H1 (cell line): ENCODE measurements around the gene SPTBN4. TPM values are rescaled to one million over a fixed set of nuclear protein-coding genes. Genes with fewer than 3 reads are reported as not detected.

Experiments used
- ASH2L ChIP-seq: fragments of 200-600, 300-600 bp; sonication (generic); IDR thresholded peaks from one replicate; pipeline ENCODE4 v1.7.1; 2017; ENCODE audit warnings: low read length
- BACH1 ChIP-seq: IDR thresholded peaks from 2 replicates; pipeline ENCODE4 v1.6.1; 2012; ENCODE audit warnings: low read length, improper control_type of control experiment
- BCL11A ChIP-seq, 2 experiments: IDR thresholded peaks; one replicate each; pipeline ENCODE4 v1.6.1; 2011; ENCODE audit warnings: low read depth in 2 of 2, low read length in 2 of 2, mild to moderate bottlenecking in 2 of 2
- CEBPB ChIP-seq: IDR thresholded peaks from 2 replicates; pipeline ENCODE4 v1.6.1; 2012; ENCODE audit warnings: low read depth, low read length
- CREB1 ChIP-seq: IDR thresholded peaks from 2 replicates; pipeline ENCODE4 v1.6.1; 2012; ENCODE audit warnings: inconsistent platforms
- CTBP2 ChIP-seq: IDR thresholded peaks from 2 replicates; pipeline ENCODE4 v1.7.0; 2011; ENCODE audit warnings: borderline replicate concordance, mild to moderate bottlenecking, moderate library complexity, mixed read lengths, low read length; ENCODE audit not compliant: insufficient read depth, insufficient read length
- HDAC2 ChIP-seq, 2 experiments: fragments of 300-600 bp in 1 of 2; sonication (generic) in 1 of 2; IDR thresholded peaks; 2 replicates each; pipeline ENCODE4 v1.6.1; 2011 to 2012; ENCODE audit warnings: low read depth in 2 of 2, low read length in 2 of 2, mild to moderate bottlenecking in 2 of 2, moderate library complexity in 2 of 2, borderline replicate concordance in 1 of 2, inconsistent platforms in 1 of 2
- JUN ChIP-seq: IDR thresholded peaks from 2 replicates; pipeline ENCODE4 v1.6.1; 2011; ENCODE audit warnings: low read depth, mild to moderate bottlenecking, improper control_type of control experiment, low read length
- JUND ChIP-seq: IDR thresholded peaks from 2 replicates; pipeline ENCODE4 v1.6.1; 2011; ENCODE audit warnings: mild to moderate bottlenecking, improper control_type of control experiment, low read length
- KDM1A ChIP-seq: fragments of 200-600, 300-600 bp; sonication (generic); IDR thresholded peaks from 2 replicates; pipeline ENCODE4 v1.7.1; 2016; ENCODE audit warnings: mild to moderate bottlenecking, low read length, borderline replicate concordance
- KDM4A ChIP-seq: IDR thresholded peaks from one replicate; pipeline ENCODE4 v1.7.1; 2012; ENCODE audit warnings: low read depth, mild to moderate bottlenecking, moderate library complexity, low read length, inconsistent platforms; ENCODE audit not compliant: severe bottlenecking
- MAX ChIP-seq: IDR thresholded peaks from 2 replicates; pipeline ENCODE4 v1.6.1; 2012; ENCODE audit warnings: inconsistent platforms
- NANOG ChIP-seq: IDR thresholded peaks from 2 replicates; pipeline ENCODE4 v1.6.1; 2011; ENCODE audit warnings: low read length, low read depth, mild to moderate bottlenecking, inconsistent platforms; ENCODE audit not compliant: insufficient read depth, poor library complexity, severe bottlenecking
- NRF1 ChIP-seq: IDR thresholded peaks from 2 replicates; pipeline ENCODE4 v1.6.1; 2011; ENCODE audit warnings: mild to moderate bottlenecking, low read depth, low read length, improper control_type of control experiment
- POLR2A ChIP-seq, 2 experiments: IDR thresholded peaks; 1 replicate in 1 of 2; 2 replicates in 1 of 2; pipeline ENCODE4 v1.6.1; 2011; ENCODE audit warnings: low read depth in 2 of 2, low read length in 2 of 2, mild to moderate bottlenecking in 2 of 2; ENCODE audit errors: control extremely low read depth in 1 of 2
- RBBP5 ChIP-seq: IDR thresholded peaks from 2 replicates; pipeline ENCODE4 v1.7.1; 2012; ENCODE audit warnings: low read depth, mild to moderate bottlenecking, inconsistent platforms, low read length, moderate library complexity, borderline replicate concordance
- RFX5 ChIP-seq: IDR thresholded peaks from 2 replicates; pipeline ENCODE4 v1.6.1; 2011; ENCODE audit warnings: low read depth, low read length, improper control_type of control experiment, borderline replicate concordance
- RNF2 ChIP-seq: fragments of 200-900, 300-1000 bp; sonication (generic); IDR thresholded peaks from 2 replicates; pipeline ENCODE4 v1.7.1; 2016; ENCODE audit warnings: borderline replicate concordance, low read depth, mild to moderate bottlenecking, antibody characterized with exemption, low read length; ENCODE audit not compliant: poor library complexity, severe bottlenecking; ENCODE audit errors: missing control alignments
- SIN3A ChIP-seq, 2 experiments: IDR thresholded peaks in 1 of 2; conservative IDR thresholded peaks in 1 of 2; 2 replicates each; pipeline ENCODE4 v1.6.1; 2011 to 2012; ENCODE audit warnings: low read length in 2 of 2, improper control_type of control experiment in 1 of 2, low read depth in 1 of 2, mild to moderate bottlenecking in 1 of 2
- SP1 ChIP-seq: IDR thresholded peaks from 2 replicates; pipeline ENCODE4 v1.6.1; 2011; ENCODE audit warnings: low read depth, low read length
- SP4 ChIP-seq: IDR thresholded peaks from 2 replicates; pipeline ENCODE4 v1.6.1; 2012; ENCODE audit warnings: low read length, inconsistent platforms
- SRF ChIP-seq: IDR thresholded peaks from 2 replicates; pipeline ENCODE4 v1.6.1; 2011; ENCODE audit warnings: mild to moderate bottlenecking, low read depth, low read length, moderate library complexity
- TBP ChIP-seq: IDR thresholded peaks from 2 replicates; pipeline ENCODE4 v1.6.1; 2011; ENCODE audit warnings: low read depth, low read length, improper control_type of control experiment
- TEAD4 ChIP-seq: IDR thresholded peaks from 2 replicates; pipeline ENCODE4 v1.6.1; 2012; ENCODE audit warnings: low read depth, low read length, inconsistent platforms, mixed read lengths
- polyA plus RNA-seq, 7 experiments: library from polyadenylated mRNA; depleted of rRNA in 3 of 7; stranded (reverse) in 5 of 7; unstranded in 2 of 7; fragments of >200 nt in 5 of 7; fragments of 200-250 nt in 2 of 7; gene quantifications; 1 replicate in 5 of 7; 2 replicates in 1 of 7; 4 replicates in 1 of 7; pipeline versions ENCODE4 v1.2.1 to v1.2.3, GENCODE V29; 2011 to 2013; ENCODE audit warnings: missing spikeins in 2 of 7, mixed read lengths in 2 of 7
- total RNA-seq: library from RNA; stranded (reverse); fragmentation: NEBNext Ultra II Directional; extraction: Animal tissue kit (Norgen Biotek cat#: 25700); gene quantifications from 2 replicates; pipeline ENCODE4 v1.2.1, GENCODE V29; 2021

SPTBN4 gene
- total and polyA plus RNA-seq, 2 of the 8 experiments (the other 6 are each of a cell fraction or from before 2014, with no cell fraction given): 1.9 to 3.0 TPM

- TF ChIP-seq RFX5 (no peak), JUND (no peak), NANOG (no peak), KDM4A (no peak), TBP (no peak; the same call in 1 of the 2 replicates), BACH1 (no peak), CEBPB (no peak), BCL11A (IDR thresholded peaks at IDR 0.05; ENCODE audit: low read depth in 2 of 2, low read length in 2 of 2) (no peak), SP4 (0 out of 2 replicates have a peak, but pooled peaks have one; percentile 66), POLR2A (IDR thresholded peaks at IDR 0.05; ENCODE audit: control extremely low read depth in 1 of 2, low read depth in 2 of 2, low read length in 2 of 2) (peak in 1 of 2 experiments; percentile 63; a peak in 2 of 3 replicates), KDM1A (peak; percentile 76; the same call in 1 of the 2 replicates), NRF1 (no peak), HDAC2 (IDR thresholded peaks at IDR 0.05; ENCODE audit: borderline replicate concordance in 1 of 2, low read depth in 2 of 2, low read length in 2 of 2) (no peak), RNF2 (no peak), MAX (no peak), JUN (no peak), CREB1 (peak; percentile 37; the same call in 1 of the 2 replicates), ASH2L (peak; percentile 97), RBBP5 (peak; percentile 93; the same call in 1 of the 2 replicates), SP1 (peak; percentile 33; the same call in 1 of the 2 replicates), SRF (no peak), TEAD4 (peak; percentile 81), CTBP2 (no peak), SIN3A (conservative IDR thresholded peaks at IDR 0.05 in 1 of 2, IDR thresholded peaks at IDR 0.05 in 1 of 2; ENCODE audit: low read depth in 1 of 2, low read length in 2 of 2) (0 out of 4 replicates have a peak, but pooled peaks of 1 of the 2 experiments have one; percentile 59)
Measured at GRCh38 chr19:40623403-40624251, 156.8 kb downstream of the SPTBN4 start (continued).
